Heart right ventricle (tissue), 16 donors: ENCODE data around the gene LRRC51. TPM values are rescaled to one million over a fixed set of nuclear protein-coding genes. Genes with fewer than 3 reads are reported as not detected.

ENCODE experiments used
- ATAC-seq, 8 donors: fragments of 200-7000 bp; cut with Tn5 transposase; one replicate each; pipeline ENCODE4 v1.9.1; 2020; ENCODE audit warnings: mild to moderate bottlenecking in 8 of 8, moderate library complexity in 8 of 8, moderate number of reproducible peaks in 1 of 8
- DNase-seq, 2 donors: peaks; one replicate each; pipeline ENCODE4 v3.0.0-alpha.2; 2020
- H3K27ac ChIP-seq, 10 donors: fragments of 200-600 bp; sonication (generic) in 2 of 10; one replicate each; pipeline versions ENCODE4 v1.5.0 to v1.8.0; 2020 to 2022; ENCODE audit warnings: mild to moderate bottlenecking in 3 of 10
- H3K27me3 ChIP-seq, 7 donors: fragments of 200-600 bp; one replicate each; pipeline ENCODE4 v1.8.0; 2021 to 2022; ENCODE audit warnings: mild to moderate bottlenecking in 2 of 7
- H3K36me3 ChIP-seq, 9 donors: fragments of 200-600 bp; sonication (generic) in 1 of 9; one replicate each; pipeline versions ENCODE4 v1.5.0 to v1.8.0; 2020 to 2022; ENCODE audit warnings: mild to moderate bottlenecking in 2 of 9
- H3K4me1 ChIP-seq, 9 donors: fragments of 200-600 bp; sonication (generic) in 1 of 9; one replicate each; pipeline versions ENCODE4 v1.5.0 to v1.8.0; 2020 to 2022; ENCODE audit warnings: mild to moderate bottlenecking in 4 of 9
- H3K4me3 ChIP-seq, 10 donors: fragments of 200-600 bp; sonication (generic) in 2 of 10; one replicate each; pipeline versions ENCODE4 v1.5.0 to v1.8.0; 2020 to 2022; ENCODE audit warnings: mild to moderate bottlenecking in 7 of 10, moderate library complexity in 2 of 10
- H3K9me3 ChIP-seq, 11 donors: fragments of 200-600 bp in 10 of 11; sonication (generic) in 2 of 11; one replicate each; pipeline versions ENCODE4 v1.5.0 to v1.8.0; 2013 to 2022; ENCODE audit warnings: mild to moderate bottlenecking in 2 of 11, control low read depth in 1 of 11, moderate library complexity in 1 of 11
- CTCF ChIP-seq, 9 donors: fragments of 200-600 bp; sonication (generic) in 2 of 9; IDR thresholded peaks; one replicate each; pipeline versions ENCODE4 v1.5.0 to v1.8.0; 2021 to 2022; ENCODE audit warnings: antibody characterized with exemption in 9 of 9, mild to moderate bottlenecking in 5 of 9, moderate library complexity in 1 of 9
- WGBS, 2 donors: extraction: QIAGEN DNeasy Blood & Tissue Kit; methylation state at CpG; one replicate each; pipeline ENCODE4 v1.1.7; 2013; ENCODE audit warnings: inconsistent platforms in 1 of 2; 5-methylcytosine and 5-hydroxymethylcytosine counted together
- intact Hi-C, 10 donors: fragments of 100-400 bp; cut with DNase I; formaldehyde crosslinking; loops; one replicate each; pipeline versions ENCODE4 v1.11.1 to v1.14.2; 2022
- polyA plus RNA-seq, 2 donors: library from polyadenylated mRNA; stranded (reverse); fragments of 200-250 nt; gene quantifications; one replicate each; pipeline ENCODE4 v1.2.3, GENCODE V29; 2013
- total RNA-seq, 10 donors: library from RNA; stranded (reverse); fragmentation: NEBNext Ultra II Directional in 3 of 10; extraction: Animal tissue kit (Norgen Biotek cat#: 25700) in 3 of 10; gene quantifications; one replicate each; pipeline versions ENCODE4 v1.2.1 to v1.2.4, GENCODE V29; 2021 to 2023
- donor health status: Arrhythmogenic right ventricular cardiomyopathy.
- donor health status: ischemic (EF 13 %, LVEDD 7.1; RV severe dilation, severe dysfunction).
- donor health status: healthy with polysubstance abuse.
- donor health status: DM: no; HTN: yes; CAD: no.
- donor health status: DM: no; HTN: no; CAD: no.
- donor health status: ischemic (EF 25% LVEDD 6.9; RV normal size, moderate dysfunction).
- donor health status: ischemic (EF 25% LVEDD 5.7; RV mildly dilated, moderate dysfunction).
- donor health status: healthy.
- donor health status: DM: yes; HTN: yes; CAD: no.
- donor health status: Ischemic cardiomyopathy.
- donor health status: ischemic (EF 35%, LVEDD 5.7; RV mildly dilated, moderate dysfunction).
- donor health status: nonischemic (EF 11% LVEDD 7.7; RV severe dilation, severe dysfunction).
- donor health status: DM: yes; HTN: yes; CAD: no.
- donor health status: PGD.
- donor health status: ischemic (EF 29% LVEDD 5.4; RV normal size, mild dysfunction).
- donor health status: nonischemic (EF 23%, LVEDD 6.1; RV moderate dilation, normal function).

The LRRC51 gene
- total and polyA plus RNA-seq, 12 donors, result 2.3 to 9.1 (median 4.0) TPM

DNA sequence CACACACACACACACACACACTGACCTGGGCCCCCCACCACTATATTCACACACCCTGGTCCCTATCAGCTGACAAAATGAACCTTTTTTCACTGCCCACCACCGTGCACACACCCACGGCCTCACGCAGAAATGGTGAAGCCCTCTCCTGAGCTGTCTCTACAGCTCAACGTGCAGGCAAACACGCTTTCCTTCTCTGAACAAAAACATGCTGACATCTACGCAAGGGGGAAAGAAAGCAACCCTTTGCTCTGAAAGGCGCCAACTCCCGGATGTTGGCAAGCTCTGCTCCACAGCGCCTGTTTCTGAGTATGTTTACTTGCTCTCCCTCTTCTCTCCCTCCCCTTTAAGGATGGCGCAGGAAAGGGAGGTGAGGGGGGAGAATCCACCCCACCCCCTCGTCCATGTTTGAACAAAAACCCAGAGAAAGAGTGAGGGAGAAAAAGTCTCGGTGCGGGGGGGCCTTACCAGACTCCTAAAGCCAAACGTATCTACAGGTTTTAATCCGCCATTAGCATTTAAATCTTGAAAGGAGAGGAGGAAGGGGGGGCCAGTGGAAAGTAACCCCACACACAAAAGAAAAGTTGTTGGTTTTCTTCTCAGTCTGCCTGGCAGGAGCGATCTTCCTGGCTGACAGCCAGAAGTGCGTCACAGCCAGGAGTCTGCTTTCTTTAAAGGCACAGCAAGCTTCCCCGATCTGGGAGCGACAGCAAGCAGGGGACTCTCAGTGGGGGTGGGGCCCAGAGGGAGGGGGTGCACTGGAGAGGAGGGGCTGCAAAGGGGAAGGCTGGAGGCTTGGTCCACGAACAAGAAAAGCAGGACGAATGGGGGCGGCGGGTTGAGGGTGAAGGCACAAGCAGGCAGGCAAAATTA lies 39.9 kb upstream of the LRRC51 start:
- ATAC-seq, result peak; percentile 82 to 91 (median 86)
- peaks cover 25 to 67% (median 56%) of the 10 kb centered on the region in 9 donors for H3K4me1 ChIP-seq
- intact Hi-C loops, result loop anchor here in 8 of 10 donors (1.0 to 5.0 kb wide), 5 partner anchors 27 to 72 kb away; partner anchors contain the start of genes LRRC51 (in 6 of the 8), NUMA1 (in 6 of the 8) and ANAPC15 (in 1 of the 8)

GRCh38 chr11:72041364-72042063 lies 39.1 kb upstream of the LRRC51 start:
- Histone ChIP-seq H3K4me3 (peak overlapping the region; percentile 42 to 80 (median 64)), H3K27ac (peak overlapping the region; percentile 92 to 99 (median 96)), H3K4me1 (peaks cover 20 to 59% (median 48%) of the 10 kb centered on the region in 9 donors), H3K9me3 (no peaks in the 10 kb centered on the region), H3K36me3 (peaks cover 0 to 16% (median 0%) of the 10 kb centered on the region in 9 donors), H3K27me3 (no peaks in the 10 kb centered on the region)
- no peak for TF ChIP-seq CTCF (IDR thresholded peaks at IDR 0.05)
- DNase-seq, result peak; percentile 75 to 78
- WGBS, 2 donors, result 1 to 2% methylated on average over 23 of the region's 23 CpGs
- intact Hi-C loops, result loop anchor here in 8 of 10 donors (1.0 to 5.0 kb wide), 5 partner anchors 28 to 71 kb away; partner anchors contain the start of genes LRRC51 (in 5 of the 8), NUMA1 (in 5 of the 8) and ANAPC15 (in 1 of the 8)
- peak; percentile 61 to 88 (median 72) for ATAC-seq

More for the DNA sequence above, 39.9 kb upstream of the LRRC51 start:
- peak overlapping the region; percentile 92 to 99 (median 96) for H3K27ac ChIP-seq
- DNase-seq, result peak; percentile 95 to 96
- TF ChIP-seq CTCF (IDR thresholded peaks at IDR 0.05), result no peak
- 0% methylated on average over 23 of the region's 23 CpGs for WGBS, 2 donors
- H3K9me3 ChIP-seq, result no peaks in the 10 kb centered on the region
- H3K4me3 ChIP-seq, result peak overlapping the region; percentile 42 to 80 (median 64)
- H3K36me3 ChIP-seq, result peaks cover 0 to 16% (median 1%) of the 10 kb centered on the region in 9 donors
- H3K27me3 ChIP-seq, result no peaks in the 10 kb centered on the region

GRCh38 chr11:72042064-72042745 lies 38.4 kb upstream of the LRRC51 start:
- Histone ChIP-seq H3K9me3 (no peaks in the 10 kb centered on the region), H3K36me3 (peaks cover 0 to 18% (median 0%) of the 10 kb centered on the region in 9 donors), H3K27ac (peak overlapping the region; percentile 92 to 99 (median 96)), H3K27me3 (no peaks in the 10 kb centered on the region), H3K4me3 (peak overlapping the region; percentile 42 to 80 (median 64)), H3K4me1 (peaks cover 14 to 52% (median 41%) of the 10 kb centered on the region in 9 donors)
- DNase-seq (no peak), ATAC-seq (no peak)
- WGBS, 2 donors, result 18 to 20% methylated on average over 5 of the region's 5 CpGs
- no peak for TF ChIP-seq CTCF (IDR thresholded peaks at IDR 0.05)
- intact Hi-C loops, result loop anchor here in 2 of 10 donors (5.0 kb wide), 1 partner anchor 35 kb away; no protein-coding TSS in a partner anchor
